OCI-M2 (cell line): ENCODE results near the gene NCCRP1.

ENCODE experiments used
- DNase-seq: peaks from one replicate; lab custom pipeline; 2025; ENCODE audit not compliant: unreplicated experiment; lab: John Stamatoyannopoulos, UW

The NCCRP1 gene

DNA sequence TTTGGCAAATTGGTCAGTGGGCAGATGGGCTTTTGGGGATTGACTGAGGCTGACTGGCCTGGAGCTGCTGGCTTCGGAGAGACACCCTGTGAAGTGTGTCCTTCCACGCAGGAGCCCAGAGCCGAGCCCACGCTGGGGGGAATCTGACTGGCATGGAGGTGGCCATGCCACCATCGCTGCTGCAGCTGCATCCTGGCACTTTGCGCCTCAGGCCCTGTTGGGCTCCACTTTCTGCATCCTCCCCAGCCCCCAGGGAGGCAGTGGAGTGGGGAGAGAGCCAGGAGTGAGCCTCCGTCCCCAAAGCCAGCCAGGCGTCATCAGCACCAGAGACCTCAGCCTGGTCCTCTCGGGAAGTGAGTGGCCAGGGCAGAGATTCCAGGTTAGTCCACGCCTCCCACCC lies 17.0 kb upstream of the NCCRP1 start:
- DNase-seq = no peak

DNA sequence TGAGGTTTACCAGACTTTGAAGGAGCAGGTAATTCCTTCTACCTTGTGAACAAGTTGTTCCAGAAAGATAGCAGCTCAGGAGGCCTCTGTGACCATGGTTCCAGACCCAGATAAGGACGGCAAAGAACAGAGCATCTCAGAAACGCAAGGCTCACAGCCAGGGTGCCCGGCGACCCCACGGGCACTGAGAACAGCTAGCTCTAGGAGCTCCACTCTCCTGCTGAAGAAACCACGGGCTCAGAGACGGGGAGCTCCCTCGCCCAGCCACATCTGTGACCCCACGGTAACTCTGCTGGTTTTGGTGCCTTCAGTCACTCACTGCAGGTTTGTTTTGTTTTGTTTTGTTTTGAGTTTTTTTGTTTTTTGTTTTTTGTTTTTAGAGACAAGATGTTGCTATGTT lies 16.0 kb upstream of the NCCRP1 start:
- DNase-seq = no peak

DNA sequence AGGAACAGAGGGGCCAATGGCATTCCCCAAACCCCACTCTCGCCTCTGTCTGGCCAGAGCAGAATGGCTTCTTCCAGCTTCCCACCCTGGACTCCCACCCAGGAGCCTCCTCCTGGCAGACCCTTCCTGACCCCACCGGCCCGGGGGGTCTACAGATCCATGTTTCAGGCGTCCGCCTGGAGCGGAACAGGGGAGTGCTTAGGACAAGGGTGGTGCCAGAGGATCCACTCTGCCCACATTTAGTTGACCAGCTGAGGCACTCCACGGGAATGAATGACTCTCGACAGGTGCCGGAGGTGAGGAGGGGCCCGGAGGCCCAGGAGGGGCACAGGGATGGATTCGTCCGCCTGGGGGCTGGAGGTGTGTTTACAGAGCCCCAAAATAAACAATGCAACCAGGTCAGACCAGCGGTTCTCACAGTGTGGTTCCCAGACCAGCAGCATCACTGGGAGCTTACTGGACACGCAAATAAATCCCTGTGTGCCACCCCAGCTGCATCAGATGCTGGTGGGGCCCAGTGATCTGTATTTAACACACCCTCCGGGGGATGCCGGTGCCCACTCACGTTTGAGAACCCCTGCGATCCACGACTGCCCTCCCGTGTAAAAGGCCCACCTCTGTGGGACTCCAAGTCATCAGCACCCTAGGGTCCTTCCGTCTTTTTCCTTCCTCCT lies 15.1 kb upstream of the NCCRP1 start:
- DNase-seq = no peak

DNA sequence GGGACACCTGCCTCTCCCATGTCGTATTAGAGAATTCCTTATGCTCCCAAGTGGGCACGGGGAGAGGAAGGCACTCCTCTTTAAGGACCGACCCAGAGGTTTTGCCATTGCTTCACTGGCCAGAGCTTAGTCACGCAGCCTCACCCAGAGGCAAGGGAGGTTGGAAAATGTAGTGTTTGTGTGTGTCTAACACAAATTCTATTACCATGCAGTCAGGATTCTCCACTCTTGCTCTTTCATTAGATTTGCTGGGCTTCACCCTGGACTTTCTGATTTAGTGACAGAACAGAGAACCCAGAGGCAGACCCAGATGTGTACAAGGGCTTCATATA lies 14.6 kb upstream of the NCCRP1 start:
- no peak for DNase-seq

DNA sequence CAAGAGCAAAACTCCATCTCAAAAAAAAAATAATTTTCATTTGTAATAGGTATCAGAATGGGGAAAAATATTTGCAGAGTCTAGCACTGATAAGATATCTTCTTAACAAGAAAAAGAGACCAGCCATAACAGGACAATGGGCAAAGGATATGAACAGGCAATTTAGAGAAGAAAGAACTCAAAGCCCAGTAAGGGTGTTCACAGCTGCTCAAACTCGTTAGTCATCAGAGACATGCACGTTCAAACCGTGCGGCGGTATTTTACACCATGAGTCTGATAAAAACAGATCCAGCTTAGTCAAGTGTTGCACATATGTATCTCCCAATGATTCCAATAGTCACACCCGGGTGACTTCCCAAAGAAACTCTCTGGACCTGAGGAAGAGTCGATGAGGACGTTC lies 13.7 kb upstream of the NCCRP1 start:
- DNase-seq = no peak

DNA sequence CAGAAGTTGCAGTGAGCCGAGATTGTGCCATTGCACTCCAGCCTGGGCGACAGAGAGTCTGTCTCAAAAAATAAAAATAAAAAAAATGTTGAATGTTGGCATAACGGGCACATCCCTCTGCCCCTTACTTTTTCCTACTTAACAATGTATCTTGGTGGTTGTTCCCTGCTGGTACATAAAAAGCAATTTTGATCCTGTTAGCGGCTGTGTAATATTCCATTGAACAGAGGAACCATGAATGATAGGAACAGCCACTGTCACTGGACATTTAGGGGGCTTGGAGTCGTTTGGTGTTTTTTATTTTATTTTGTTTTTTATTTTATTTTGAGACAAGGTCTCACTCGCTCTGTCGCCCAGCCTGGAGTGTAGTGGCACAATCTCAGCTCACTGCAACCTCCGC lies 10.4 kb upstream of the NCCRP1 start:
- no peak for DNase-seq

DNA sequence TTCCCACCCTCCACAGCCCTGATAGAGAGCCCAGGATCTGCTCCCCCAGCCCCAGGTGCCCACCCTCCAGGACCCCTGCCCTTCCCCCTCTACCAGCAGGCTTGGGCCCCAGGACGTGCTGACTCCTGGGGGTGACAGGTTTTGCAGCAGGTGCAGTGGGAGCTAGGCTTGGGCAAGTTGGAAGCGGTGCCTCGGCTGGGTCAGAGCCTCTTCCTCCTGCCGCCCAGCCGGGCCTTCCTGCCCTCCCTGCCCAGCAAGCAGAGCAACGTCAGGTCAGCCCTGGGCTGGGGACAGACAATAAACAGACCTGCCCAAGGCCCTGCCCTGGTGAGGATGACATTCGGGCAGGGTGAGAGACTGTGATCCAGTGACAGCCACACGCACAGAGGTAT lies 9.2 kb upstream of the NCCRP1 start:
- DNase-seq = no peak

DNA sequence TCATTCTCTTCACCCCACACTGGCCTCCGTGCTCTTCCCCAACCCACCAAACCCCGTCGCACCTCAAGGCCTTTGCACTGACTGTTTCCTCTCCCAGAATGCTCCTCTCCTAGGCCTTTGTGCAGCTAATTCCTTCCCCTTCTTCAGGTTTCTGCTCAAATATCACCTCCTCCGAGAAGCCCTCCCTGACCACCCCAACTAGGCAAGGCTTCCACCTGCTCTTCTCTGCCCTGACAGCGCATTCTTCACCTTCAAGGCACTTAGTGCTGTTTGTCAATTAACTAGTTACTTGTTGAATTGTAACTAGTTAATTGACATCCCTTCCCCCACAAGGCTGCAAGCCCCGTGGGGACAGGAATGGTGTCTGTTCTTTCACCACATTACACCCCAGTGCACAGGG lies 7.8 kb upstream of the NCCRP1 start:
- DNase-seq = no peak

DNA sequence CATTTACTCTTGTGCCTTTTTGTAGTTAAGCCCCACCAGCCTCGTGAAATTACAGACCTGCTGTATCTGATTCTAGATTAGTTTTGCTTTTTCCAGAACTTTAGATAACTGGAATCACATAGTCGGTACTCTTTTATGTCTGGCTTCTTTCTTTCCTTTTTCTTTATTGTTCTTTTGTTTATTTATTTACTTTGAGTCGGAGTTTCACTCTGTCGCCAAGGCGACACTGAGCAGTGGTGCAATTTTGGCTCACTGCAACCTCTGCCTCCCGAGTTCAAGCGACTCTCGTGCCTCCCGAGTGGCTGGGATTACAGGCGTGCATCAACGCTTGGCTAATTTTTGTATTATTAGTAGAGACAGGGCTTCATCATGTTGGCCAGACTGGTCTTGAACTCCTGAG lies 6.0 kb upstream of the NCCRP1 start:
- DNase-seq = no peak

DNA sequence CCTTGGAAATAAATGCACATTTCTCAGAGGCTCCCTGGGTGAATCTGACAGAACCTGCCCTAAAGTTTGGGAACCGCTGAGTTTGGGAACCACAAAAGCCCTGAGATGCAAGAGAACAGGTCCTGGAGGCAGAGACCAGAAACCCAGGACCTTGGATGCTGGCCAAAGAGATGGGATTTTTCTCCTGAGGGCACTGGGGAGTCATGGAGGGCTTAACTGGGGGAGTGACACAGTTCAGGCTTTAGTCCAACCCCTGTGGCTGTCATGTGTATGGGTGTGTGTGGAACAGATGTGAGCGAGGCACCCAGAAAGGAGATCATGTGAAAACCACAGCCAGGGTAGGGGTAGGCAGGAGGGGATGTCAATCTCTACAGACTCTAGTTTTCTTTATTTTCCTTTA lies 3.9 kb upstream of the NCCRP1 start:
- no peak for DNase-seq

DNA sequence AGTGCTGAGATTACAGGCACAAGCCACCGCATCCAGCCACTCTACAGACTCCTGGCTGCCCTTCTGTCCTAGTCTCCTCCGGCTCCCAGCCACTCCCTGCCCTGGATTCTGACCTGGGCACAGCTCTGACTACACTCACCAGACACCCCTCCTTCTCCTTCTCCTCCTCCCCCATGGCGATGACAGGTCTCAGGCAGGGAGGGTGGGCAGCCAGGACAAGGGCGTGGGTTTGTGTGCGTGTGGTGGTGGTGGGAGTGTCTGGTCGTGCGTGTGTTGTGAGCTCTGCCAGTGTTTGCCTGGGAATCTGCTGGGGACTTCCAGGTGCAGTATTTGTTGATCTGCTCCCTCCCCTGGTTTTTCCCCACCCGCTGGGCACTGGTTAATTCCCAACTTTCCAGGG lies 3.0 kb upstream of the NCCRP1 start:
- DNase-seq = no peak

DNA sequence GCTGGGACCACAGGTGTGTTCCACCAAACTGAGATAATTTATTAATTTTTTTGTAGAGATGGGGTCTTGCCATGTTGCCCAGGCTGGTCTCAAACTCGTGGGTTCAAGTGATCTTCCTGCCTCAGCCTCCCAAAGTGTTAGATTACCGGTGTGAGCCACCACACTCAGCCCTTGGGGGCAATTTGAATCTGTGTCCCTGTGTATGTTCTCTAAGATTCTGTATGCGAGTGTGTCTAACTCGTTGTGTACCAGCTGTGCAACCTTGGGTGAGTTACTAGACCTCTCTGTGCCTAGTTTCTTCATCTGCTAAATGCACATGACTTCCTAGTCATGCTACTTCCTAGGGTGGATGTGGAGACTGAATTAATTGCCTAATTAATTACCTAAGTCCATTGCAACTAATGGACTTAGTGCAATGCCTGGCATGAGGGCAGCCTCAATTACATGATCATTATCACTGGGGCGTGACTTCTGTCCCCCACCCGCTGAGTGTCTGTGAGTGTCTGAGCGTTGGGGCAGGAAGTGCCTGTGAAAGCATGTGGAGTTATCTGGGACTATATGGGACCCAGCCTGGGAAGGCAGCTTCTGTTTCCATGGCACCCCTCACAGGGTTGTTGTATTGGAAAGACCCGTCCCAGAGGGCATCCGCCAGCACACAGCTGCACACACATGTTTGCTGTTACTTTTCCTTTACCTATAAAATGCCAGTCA lies 1.8 kb upstream of the NCCRP1 start:
- peak; percentile 36 for DNase-seq

DNA sequence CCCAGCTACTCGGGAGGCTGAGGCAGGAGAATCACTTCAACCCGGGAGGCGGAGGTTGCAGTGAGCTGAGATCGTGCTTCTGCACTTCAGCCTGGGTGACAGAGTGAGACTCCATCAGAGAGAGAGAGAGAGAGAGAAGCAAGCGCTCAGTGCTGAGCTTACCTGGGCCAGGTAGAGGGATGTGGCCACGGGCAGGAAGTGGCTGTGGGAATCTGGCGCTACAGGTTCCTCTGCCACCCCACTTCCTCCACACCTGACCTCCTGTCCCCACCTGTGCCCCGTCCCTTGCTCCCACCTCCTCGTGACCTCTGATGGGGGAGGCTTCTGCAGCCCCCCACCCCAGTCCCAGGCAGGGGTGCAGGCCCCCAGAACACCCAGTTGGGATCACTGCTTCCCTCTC lies 1.0 kb upstream of the NCCRP1 start:
- DNase-seq = no peak

DNA sequence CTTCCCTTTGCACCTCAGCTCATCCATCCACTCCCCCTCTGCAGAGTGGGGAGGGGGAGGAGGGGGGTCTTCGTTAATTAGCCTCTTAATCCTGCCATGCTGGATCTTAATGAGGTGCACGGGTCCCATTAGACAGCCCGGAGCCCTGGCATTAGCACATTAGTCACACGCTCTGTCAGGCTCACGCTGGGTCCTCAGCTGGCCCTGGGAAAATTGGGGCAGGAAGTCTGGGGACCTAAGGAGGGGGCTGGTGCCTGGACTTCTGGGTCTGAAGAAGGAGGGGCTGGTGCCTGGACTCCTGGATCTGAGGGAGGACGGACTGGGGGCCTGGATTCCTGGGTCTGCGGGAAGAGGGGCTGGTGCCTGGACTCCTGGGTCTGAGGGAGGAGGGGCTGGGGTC lies 444 bp upstream of the NCCRP1 start:
- no peak for DNase-seq

DNA sequence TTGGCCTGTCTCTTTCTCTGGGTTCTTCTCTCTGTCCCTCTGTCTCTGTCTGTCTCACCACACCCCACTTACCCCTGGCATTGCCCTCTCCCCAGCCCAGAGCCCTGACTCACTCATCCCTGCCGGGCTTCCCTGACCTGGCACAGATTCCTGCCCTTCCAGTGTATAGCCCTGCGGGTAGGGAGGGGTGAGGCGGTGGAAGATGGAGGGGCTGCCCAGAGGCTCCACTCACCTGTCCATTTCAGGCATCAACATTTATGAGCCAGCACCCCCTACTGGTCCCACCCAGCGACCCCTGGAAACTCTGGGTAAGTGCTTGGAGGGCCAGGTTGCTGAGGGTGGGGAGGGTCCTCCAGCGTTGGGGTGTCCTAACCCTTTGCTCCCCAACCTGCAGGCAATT lies 1.0 kb downstream of the NCCRP1 start:
- DNase-seq = no peak

DNA sequence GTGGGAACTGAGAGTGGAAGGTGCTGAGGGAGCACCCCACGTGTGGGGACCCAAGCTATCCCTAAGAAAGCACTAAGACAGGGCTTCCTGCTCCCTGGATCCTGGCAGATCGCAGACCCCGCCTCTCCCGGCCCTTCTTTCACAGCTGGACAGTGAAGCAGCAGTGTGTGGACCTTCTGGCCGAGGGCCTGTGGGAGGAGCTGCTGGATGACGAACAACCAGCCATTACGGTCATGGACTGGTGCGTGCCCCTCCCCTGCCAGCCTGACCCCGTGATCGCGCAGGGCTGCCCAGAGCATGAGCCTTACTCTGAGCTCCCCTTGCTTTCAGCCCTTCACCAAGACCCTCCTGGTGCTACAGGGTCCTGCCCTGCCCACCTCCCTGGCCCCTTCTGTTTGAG lies 2.3 kb downstream of the NCCRP1 start:
- DNase-seq = no peak

DNA sequence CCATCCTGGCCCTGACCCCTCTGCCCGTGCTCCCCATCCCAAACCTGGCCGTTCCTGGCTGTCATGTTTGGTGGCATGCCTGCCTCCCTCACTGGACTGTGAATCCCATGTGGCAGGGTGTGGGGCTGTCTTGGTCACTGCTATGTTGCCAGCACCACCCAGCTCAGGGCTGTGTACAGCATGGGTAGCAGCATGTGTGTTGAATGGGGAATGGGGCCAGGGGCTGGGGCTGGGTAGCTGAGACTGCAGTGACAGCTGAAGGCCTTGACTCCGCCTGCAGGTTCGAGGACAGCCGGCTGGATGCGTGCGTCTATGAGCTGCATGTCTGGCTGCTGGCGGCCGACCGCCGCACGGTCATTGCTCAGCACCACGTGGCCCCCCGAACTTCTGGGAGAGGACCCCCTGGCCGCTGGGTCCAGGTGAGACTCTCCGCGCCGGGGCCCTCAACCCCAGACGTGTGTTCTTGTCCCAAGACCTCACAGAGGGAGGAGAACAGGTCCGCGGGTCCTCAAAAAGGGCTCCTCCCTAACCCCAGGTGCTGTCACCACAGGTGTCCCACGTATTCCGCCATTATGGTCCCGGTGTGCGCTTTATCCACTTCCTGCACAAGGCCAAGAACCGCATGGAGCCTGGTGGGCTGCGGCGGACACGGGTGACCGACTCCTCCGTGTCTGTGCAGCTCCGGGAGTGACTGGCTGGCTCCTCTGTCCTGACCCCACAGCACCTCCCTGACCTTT lies 3.5 kb downstream of the NCCRP1 start:
- DNase-seq = no peak

DNA sequence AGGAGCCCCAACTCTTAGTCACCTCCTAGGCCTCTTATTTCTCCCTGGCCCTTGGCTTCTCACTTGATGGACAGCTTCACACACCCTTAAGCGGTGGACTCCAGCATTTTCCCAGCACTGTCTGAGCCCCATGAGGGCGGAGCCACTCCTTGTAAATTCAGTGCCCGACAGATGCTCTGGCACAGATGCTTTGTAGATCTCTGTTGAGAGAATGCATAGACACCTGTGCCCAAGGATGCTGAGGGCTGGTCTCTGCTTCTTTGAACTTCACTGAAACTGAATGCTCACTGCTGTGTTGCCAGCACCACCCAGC lies 4.0 kb downstream of the NCCRP1 start:
- DNase-seq = no peak

DNA sequence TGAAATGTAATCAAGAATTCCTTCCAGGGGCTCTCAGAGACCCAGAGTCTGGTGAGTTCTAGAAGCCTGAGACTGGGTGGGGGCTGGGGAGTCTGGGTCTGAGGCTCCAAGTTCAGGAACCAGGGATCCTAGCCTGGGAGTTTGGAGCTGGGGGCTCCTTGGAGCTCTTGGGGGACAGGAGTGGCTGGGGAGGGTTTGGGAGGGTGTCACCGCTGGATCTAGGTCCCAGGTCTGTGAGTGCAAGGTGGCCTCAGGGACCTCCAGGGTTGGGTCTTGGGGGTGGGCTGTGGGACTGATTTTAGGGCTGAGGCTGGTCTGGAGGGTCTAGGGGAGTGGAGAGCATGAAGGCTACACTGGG lies 6.2 kb downstream of the NCCRP1 start:
- DNase-seq = no peak

DNA sequence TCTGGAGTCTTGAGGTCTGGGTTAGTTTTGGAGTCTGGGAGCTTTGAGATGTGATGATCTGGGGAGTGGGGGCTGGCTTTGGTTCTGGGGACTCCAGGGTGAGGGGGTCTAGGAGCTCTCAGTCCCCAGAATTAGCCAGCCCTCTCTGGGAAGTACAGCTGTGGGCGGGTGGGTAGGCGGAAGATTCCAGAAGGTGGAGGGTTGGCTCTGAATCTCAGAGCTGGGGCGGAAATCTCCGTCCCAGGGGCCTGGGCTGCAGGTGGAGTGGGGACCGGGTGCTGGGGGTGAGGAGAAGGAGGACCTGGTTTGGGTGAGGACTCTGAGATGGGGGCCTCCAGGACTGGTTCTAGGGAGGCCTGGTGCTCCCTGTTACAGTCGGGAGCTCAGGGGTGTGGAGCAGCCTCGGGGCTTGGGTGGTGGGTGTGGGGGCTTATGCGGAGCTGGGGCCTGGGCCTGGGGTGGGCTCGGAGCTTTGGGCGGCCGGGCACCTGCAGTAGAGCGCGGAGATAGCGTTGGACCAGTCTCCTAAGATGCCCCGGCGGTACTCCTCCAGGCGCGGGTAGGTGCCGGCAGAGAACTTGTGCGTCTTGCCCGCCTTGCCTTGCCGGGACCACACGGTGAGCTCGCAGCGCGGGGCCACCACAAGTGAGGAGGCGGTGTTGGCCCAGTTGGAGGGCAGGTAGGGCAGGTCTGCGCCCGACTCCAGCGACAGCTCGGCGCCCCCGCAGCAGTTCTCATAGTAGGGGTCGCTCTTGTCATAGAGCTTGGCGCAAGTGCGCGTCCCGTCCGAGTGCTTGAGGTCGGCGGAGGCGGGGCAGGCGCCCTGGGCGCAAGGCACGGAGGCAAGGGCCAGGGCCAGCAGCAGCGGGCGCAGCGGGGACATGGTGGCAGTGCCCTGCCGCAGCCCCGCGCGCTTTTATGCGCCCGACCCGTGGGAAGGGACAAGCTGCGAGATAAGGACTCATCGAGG lies 6.9 kb downstream of the NCCRP1 start, which contains the start of gene SYCN:
Gene SYCN, minus strand, starts transcription at position 892 of the 970 bp plus-strand sequence. Its CDS starts 9 bp downstream, at position 883.
- no peak for DNase-seq

DNA sequence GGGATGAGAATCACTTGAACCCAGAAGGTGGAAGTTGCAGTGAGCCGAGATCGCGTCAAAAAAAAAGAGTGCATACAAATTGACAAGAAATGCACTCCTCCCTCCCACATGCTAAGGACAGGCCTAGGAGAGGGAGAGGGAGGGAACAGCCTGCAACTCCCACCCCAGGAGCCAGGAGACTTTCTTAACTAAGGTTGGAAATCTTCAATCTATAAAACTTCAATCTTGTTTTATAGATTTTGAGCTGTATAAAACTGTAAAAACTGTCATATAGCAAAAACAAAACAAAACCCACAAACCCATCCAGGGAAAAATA lies 8.6 kb downstream of the NCCRP1 start:
- no peak for DNase-seq

DNA sequence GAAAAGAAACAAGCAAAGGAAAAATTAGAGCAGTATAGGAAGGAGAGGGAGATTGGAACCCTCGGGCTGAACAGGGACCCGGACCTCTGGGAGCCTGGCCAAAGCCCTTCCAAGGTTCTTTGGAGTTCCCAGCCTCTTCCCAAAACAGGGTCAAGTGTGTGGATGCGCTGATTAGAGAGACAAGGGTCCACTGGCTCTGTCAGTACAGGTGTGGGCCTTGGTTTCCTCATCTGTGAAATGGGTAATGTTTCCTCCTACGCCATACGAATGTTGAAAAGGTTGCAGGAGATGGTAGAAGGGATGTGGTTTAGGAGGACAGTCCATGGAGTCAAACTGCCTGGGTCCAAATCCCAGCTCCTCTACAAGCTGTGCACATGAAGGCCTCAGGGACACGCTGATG lies 9.4 kb downstream of the NCCRP1 start:
- no peak for DNase-seq
